Measurements from ENCODE around the gene SCFD2. TPM values are rescaled to one million over a fixed set of nuclear protein-coding genes. Genes with fewer than 3 reads are reported as not detected.

Gene SCFD2
- total and polyA plus RNA-seq, 2 experiments from 2014 or later: 13.2 to 15.9 TPM

DNA sequence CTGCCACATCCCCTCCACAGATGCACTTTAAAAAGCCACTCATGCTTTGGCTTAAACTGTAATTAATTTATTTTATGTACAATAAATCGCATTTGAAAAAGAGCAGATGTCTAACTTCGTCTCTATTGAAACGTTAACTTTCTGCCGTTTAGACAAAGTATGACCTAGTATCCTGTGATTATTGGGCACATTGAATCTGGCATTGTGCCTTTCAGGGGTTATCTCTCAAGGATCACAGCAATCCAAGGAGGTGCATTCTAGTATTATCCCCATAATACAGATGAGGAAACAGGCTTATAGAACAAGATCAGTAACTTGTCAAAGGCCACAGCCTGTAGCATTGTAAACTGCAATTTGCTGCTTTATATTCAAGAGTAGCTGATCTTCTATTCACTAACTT is 499.1 kb downstream of the SCFD2 start:
- Histone ChIP-seq H3K4me1 (ENCODE audit: low read depth) (peaks cover 41% of the 10 kb centered on the region), H3K27me3 (no peaks in the 10 kb centered on the region), H3K9me3 (ENCODE audit: low read depth) (no peaks in the 10 kb centered on the region), H3K4me3 (no peak overlapping the region), H3K27ac (peak overlapping the region; percentile 79), H3K36me3 (peaks cover 16% of the 10 kb centered on the region)
- TF ChIP-seq, protein P1, sequence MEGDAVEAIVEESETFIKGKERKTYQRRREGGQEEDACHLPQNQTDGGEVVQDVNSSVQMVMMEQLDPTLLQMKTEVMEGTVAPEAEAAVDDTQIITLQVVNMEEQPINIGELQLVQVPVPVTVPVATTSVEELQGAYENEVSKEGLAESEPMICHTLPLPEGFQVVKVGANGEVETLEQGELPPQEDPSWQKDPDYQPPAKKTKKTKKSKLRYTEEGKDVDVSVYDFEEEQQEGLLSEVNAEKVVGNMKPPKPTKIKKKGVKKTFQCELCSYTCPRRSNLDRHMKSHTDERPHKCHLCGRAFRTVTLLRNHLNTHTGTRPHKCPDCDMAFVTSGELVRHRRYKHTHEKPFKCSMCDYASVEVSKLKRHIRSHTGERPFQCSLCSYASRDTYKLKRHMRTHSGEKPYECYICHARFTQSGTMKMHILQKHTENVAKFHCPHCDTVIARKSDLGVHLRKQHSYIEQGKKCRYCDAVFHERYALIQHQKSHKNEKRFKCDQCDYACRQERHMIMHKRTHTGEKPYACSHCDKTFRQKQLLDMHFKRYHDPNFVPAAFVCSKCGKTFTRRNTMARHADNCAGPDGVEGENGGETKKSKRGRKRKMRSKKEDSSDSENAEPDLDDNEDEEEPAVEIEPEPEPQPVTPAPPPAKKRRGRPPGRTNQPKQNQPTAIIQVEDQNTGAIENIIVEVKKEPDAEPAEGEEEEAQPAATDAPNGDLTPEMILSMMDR (IDR thresholded peaks at IDR 0.05; ENCODE audit: low read depth, low read length): no peak
- DNase-seq (ENCODE audit: low read depth in 1 of 2, low spot score in 1 of 2): no peak

DNA sequence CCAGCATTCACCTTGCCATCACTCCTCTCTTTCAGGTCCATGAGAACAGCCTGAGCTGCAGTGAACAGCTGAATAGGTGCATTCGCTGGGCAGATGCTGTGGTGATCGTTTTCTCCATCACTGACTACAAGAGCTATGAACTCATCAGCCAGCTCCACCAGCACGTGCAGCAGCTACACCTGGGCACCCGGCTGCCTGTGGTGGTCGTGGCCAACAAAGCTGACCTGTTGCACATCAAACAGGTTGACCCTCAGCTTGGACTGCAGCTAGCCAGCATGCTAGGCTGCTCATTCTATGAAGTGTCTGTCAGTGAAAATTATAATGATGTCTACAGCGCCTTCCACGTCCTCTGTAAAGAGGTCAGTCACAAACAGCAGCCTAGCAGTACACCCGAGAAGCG is 500.6 kb downstream of the SCFD2 start:
- DNase-seq (ENCODE audit: low read depth in 1 of 2, low spot score in 1 of 2): no peak
- Histone ChIP-seq H3K4me3 (no peak overlapping the region), H3K9me3 (ENCODE audit: low read depth) (no peaks in the 10 kb centered on the region), H3K27me3 (no peaks in the 10 kb centered on the region), H3K27ac (peak overlapping the region; percentile 69), H3K4me1 (ENCODE audit: low read depth) (peaks cover 45% of the 10 kb centered on the region), H3K36me3 (peaks cover 16% of the 10 kb centered on the region)
- TF ChIP-seq, protein P1 (IDR thresholded peaks at IDR 0.05; ENCODE audit: low read depth, low read length): no peak

DNA sequence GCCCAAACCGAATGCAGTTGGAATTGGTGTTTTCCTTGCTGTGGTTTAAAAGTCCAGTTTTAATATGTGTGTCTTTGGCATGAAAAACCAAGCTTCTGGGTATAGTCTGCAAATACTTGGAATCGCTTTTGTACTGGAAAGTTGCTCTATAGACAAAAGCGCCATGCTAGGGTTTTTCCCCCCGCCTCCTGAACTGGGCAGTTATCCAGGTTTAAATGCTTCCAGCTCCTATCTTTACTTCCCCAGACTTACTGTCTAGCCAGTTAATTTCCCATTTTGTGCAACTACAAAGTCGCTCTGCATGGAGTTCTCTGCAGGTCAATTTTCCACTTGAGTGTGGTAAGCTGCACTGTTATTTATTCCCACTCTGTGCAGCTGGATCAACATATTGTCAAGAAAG is 501.1 kb downstream of the SCFD2 start:
- TF ChIP-seq, protein P1 (IDR thresholded peaks at IDR 0.05; ENCODE audit: low read depth, low read length): no peak
- DNase-seq (ENCODE audit: low read depth in 1 of 2, low spot score in 1 of 2): peak in 1 of 2 donors; percentile 91
- Histone ChIP-seq H3K4me3 (no peak overlapping the region), H3K36me3 (peaks cover 16% of the 10 kb centered on the region), H3K27ac (peak overlapping the region; percentile 69), H3K27me3 (no peaks in the 10 kb centered on the region), H3K4me1 (ENCODE audit: low read depth) (peaks cover 45% of the 10 kb centered on the region), H3K9me3 (ENCODE audit: low read depth) (no peaks in the 10 kb centered on the region)

DNA sequence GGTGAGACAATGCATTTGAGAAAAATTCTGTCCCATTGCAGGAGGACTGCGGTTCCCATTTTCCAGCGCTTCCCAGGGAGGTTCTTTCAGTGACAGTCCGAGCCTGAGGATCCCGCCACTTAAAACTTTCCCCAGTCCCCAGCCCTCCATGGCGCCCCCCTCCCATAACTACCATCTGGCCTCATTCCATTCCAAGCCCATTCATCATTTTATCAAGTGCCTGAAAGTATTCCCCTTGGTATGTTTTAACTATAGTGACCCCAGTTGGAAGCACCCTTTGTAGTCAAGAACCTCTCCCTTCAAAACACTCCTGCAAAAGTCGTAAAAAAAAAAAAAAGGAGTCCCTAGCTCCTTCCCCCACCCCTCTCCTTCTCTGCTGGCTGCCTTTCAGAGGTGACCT is 502.5 kb downstream of the SCFD2 start:
- H3K4me1 ChIP-seq (ENCODE audit: low read depth): peaks cover 33% of the 10 kb centered on the region
- H3K9me3 ChIP-seq (ENCODE audit: low read depth): no peaks in the 10 kb centered on the region

DNA sequence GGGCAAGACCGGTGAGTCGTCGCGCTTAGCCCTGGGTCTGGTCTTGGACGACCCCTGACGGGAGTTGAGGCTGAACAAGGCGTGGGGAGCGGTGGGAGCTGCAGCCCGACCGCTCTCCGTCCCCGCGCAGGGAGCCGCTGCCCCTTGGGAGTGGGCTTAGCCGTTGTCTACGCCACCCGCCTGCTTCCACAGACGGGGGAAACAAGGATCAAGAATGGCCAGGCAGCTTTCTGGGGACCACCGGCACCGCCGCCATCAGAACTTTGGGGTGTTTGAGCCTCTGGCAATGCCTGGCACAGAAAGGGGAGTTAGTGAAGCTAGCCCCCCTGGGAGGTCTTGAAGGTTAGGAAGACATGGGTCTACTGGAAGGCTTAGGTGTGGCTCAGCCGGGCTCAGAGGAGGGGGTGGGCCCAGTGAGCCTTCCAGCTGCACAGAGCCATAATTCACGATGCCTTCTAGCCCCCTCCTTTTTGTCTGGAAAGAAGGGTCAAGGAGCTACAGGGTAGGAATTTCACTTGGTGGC is 503.2 kb downstream of the SCFD2 start:
- TF ChIP-seq, protein P1 (IDR thresholded peaks at IDR 0.05; ENCODE audit: low read depth, low read length): no peak
- Histone ChIP-seq H3K27me3 (no peaks in the 10 kb centered on the region), H3K4me1 (ENCODE audit: low read depth) (peaks cover 26% of the 10 kb centered on the region), H3K27ac (peak overlapping the region; percentile 78), H3K9me3 (ENCODE audit: low read depth) (no peaks in the 10 kb centered on the region), H3K4me3 (peak overlapping the region; percentile 60), H3K36me3 (peaks cover 16% of the 10 kb centered on the region)
- DNase-seq (ENCODE audit: low read depth in 1 of 2, low spot score in 1 of 2): peak in 1 of 2 donors; percentile 33

More for the DNA sequence above, 502.5 kb downstream of the SCFD2 start:
- H3K36me3 ChIP-seq: peaks cover 16% of the 10 kb centered on the region
- no peaks in the 10 kb centered on the region for H3K27me3 ChIP-seq
- H3K4me3 ChIP-seq: peak overlapping the region; percentile 60
- DNase-seq (ENCODE audit: low read depth in 1 of 2, low spot score in 1 of 2): peak in 1 of 2 donors; percentile 55
- TF ChIP-seq, protein P1 (IDR thresholded peaks at IDR 0.05; ENCODE audit: low read depth, low read length): no peak
- peak overlapping the region; percentile 78 for H3K27ac ChIP-seq

All from cardiac muscle cell (in vitro differentiated cells and primary cell).